BJ (cell line): ENCODE measurements around the gene RAB5B. TPM values are rescaled to one million over a fixed set of nuclear protein-coding genes. Genes with fewer than 3 reads are reported as not detected.
"Not testable (repeated sequence)": the region's sequence is repeated elsewhere in the genome, so short reads cannot be mapped to it uniquely, and the experiment has no call there.

Experiments used
- CTCF ChIA-PET: fragments of 350-600 bp; formaldehyde crosslinking; extraction: SDS; loops from one replicate; lab custom pipeline; 2021; ENCODE audit warnings: antibody characterized with exemption, inconsistent platforms; lab: Yijun Ruan, JAX
- POLR2A ChIA-PET: fragments of 300-600 bp; sonication (Branson Sonifier 250); formaldehyde crosslinking; extraction: SDS; loops from one replicate; lab custom pipeline; 2021; ENCODE audit warnings: antibody characterized with exemption; lab: Charles Lee
- DNase-seq: peaks from one replicate; pipeline ENCODE4 v3.0.0-alpha.2; 2011; ENCODE audit warnings: low read depth
- H3K27me3 ChIP-seq: 2 replicates; pipeline ENCODE4 v1.6.0; 2011; ENCODE audit warnings: low read length; ENCODE audit not compliant: control insufficient read depth, insufficient read depth
- H3K36me3 ChIP-seq: 2 replicates; pipeline ENCODE4 v1.5.1; 2011; ENCODE audit warnings: low read length; ENCODE audit not compliant: control insufficient read depth, insufficient read depth
- H3K4me3 ChIP-seq: 2 replicates; pipeline ENCODE4 v1.5.1; 2011; ENCODE audit warnings: low read depth, mild to moderate bottlenecking, control low read depth, low read length
- CTCF ChIP-seq: IDR thresholded peaks from 2 replicates; pipeline ENCODE4 v1.5.1; 2011; ENCODE audit warnings: low read depth, mild to moderate bottlenecking, control low read depth, inconsistent platforms, low read length, moderate library complexity; ENCODE audit not compliant: insufficient read depth
- polyA plus RNA-seq: library from polyadenylated mRNA; depleted of rRNA; stranded (reverse); fragments of >200 nt; gene quantifications from 2 replicates; pipeline ENCODE4 v1.2.3, GENCODE V29; 2011

RAB5B gene
- polyA plus RNA-seq, 1 experiment, result 117 TPM

GRCh38 chr12:55996715-55997534, 23.0 kb downstream of the RAB5B start, which contains the start of gene SUOX:
SUOX (plus strand) TSS chr12:55997276; CDS start chr12:56002222, 4,946 bp downstream.
- Histone ChIP-seq H3K36me3 (peaks cover 14% of the 10 kb centered on the region), H3K4me3 (peak within 1 kb of the TSS; percentile 72), H3K27me3 (no peaks in the 10 kb centered on the region)
- ChIA-PET POLR2A (interaction anchor here (0.6 to 1.0 kb wide), 4 partner anchors 10 to 121 kb away, joined by 3 to 13 read pairs (median 3); partner anchors contain the start of gene ZC3H10), CTCF (interaction anchor here (0.6 to 6.9 kb wide), 25 partner anchors 9 to 810 kb away, joined by 3 to 86 read pairs (median 4); partner anchors contain the start of genes IKZF4, MMP19 and PA2G4)
- peak; percentile 89 for DNase-seq
- no peak for TF ChIP-seq CTCF

GRCh38 chr12:55997535-55997859, 23.6 kb downstream of the RAB5B start:
- POLR2A ChIA-PET, result interaction anchor here (0.6 to 1.0 kb wide), 3 partner anchors 9 to 121 kb away, joined by 3 read pairs; partner anchors contain the start of gene ZC3H10
- TF ChIP-seq CTCF, result no peak

GRCh38 chr12:55999522-55999921, 25.6 kb downstream of the RAB5B start:
- H3K4me3 ChIP-seq, H3K27me3 ChIP-seq, H3K36me3 ChIP-seq, POLR2A ChIA-PET, DNase-seq: not testable (repeated sequence)
- CTCF ChIA-PET, result interaction anchor here (1.2 to 6.9 kb wide), 3 partner anchors 8 to 29 kb away, joined by 3 to 86 read pairs (median 52); no protein-coding TSS in a partner anchor

More at GRCh38 chr12:55997535-55997859, 23.6 kb downstream of the RAB5B start:
- no peak for DNase-seq
- Histone ChIP-seq H3K4me3 (peak overlapping the region; percentile 72), H3K27me3 (no peaks in the 10 kb centered on the region), H3K36me3 (peaks cover 9% of the 10 kb centered on the region)
- CTCF ChIA-PET, result interaction anchor here (0.6 to 6.9 kb wide), 15 partner anchors 9 to 811 kb away, joined by 3 to 86 read pairs (median 4); partner anchors contain the start of genes IKZF4 and PA2G4

- DNase-seq, POLR2A ChIA-PET, H3K4me3 ChIP-seq, H3K27me3 ChIP-seq, H3K36me3 ChIP-seq: not testable (repeated sequence)
- CTCF ChIA-PET, result interaction anchor here (1.2 to 6.9 kb wide), 2 partner anchors 9 to 29 kb away, joined by 3 to 86 read pairs; no protein-coding TSS in a partner anchor
Measured at GRCh38 chr12:55999999-56000540, 26.2 kb downstream of the RAB5B start.

GRCh38 chr12:56001487-56002100, 27.7 kb downstream of the RAB5B start:
- Histone ChIP-seq H3K36me3 (peaks cover 9% of the 10 kb centered on the region), H3K27me3 (no peaks in the 10 kb centered on the region), H3K4me3 (no peak overlapping the region)
- no peak for TF ChIP-seq CTCF
- ChIA-PET POLR2A (no interaction called here), CTCF (no interaction called here)
- no peak for DNase-seq

GRCh38 chr12:56003376-56003775, 29.5 kb downstream of the RAB5B start:
- DNase-seq, H3K4me3 ChIP-seq, POLR2A ChIA-PET, H3K36me3 ChIP-seq, H3K27me3 ChIP-seq: not testable (repeated sequence)
- CTCF ChIA-PET, result interaction anchor here (1.5 kb wide), 1 partner anchor 26 kb away, joined by 5 read pairs; no protein-coding TSS in a partner anchor
